Neural progenitor cell (in vitro differentiated cells): ENCODE measurements around the gene MARCHF2. TPM values are rescaled to one million over a fixed set of nuclear protein-coding genes. Genes with fewer than 3 reads are reported as not detected.
"Not testable (repeated sequence)": the region's sequence is repeated elsewhere in the genome, so short reads cannot be mapped to it uniquely, and the experiment has no call there.

Source experiments
- DNase-seq: peaks from one replicate; pipeline ENCODE4 v3.0.0-alpha.2; 2016; ENCODE audit warnings: low spot score
- H2AFZ ChIP-seq: fragments of 200-600 bp; sonication (generic); replicated peaks from 2 replicates; pipeline ENCODE4 v1.6.1; 2016; ENCODE audit warnings: antibody characterized with exemption
- H3F3A ChIP-seq: fragments of 200-600 bp; sonication (generic); 2 replicates; pipeline ENCODE4 v1.6.1; 2016; ENCODE audit warnings: antibody characterized with exemption, low read depth
- H3K27ac ChIP-seq: fragments of 200-600 bp; sonication (generic); 2 replicates; pipeline ENCODE4 v1.5.1; 2016; ENCODE audit warnings: mild to moderate bottlenecking
- H3K27me3 ChIP-seq: fragments of 200-600 bp; sonication (generic); 2 replicates; pipeline ENCODE4 v1.6.1; 2016; ENCODE audit warnings: mild to moderate bottlenecking, moderate library complexity
- H3K36me3 ChIP-seq: fragments of 200-600 bp; sonication (generic); 2 replicates; pipeline ENCODE4 v1.5.1; 2016
- H3K4me1 ChIP-seq: fragments of 200-600 bp; sonication (generic); 2 replicates; pipeline ENCODE4 v1.6.1; 2016; ENCODE audit warnings: mixed run types
- H3K4me2 ChIP-seq: fragments of 200-600 bp; sonication (generic); 2 replicates; pipeline ENCODE4 v1.6.1; 2016
- H3K4me3 ChIP-seq: fragments of 200-600 bp; sonication (generic); 2 replicates; pipeline ENCODE4 v1.5.1; 2016
- H3K79me2 ChIP-seq: fragments of 200-600 bp; sonication (generic); 2 replicates; pipeline ENCODE4 v1.6.1; 2016; ENCODE audit warnings: low read depth
- H3K9ac ChIP-seq: fragments of 200-600 bp; sonication (generic); 2 replicates; pipeline ENCODE4 v1.6.1; 2016
- H3K9me3 ChIP-seq: fragments of 200-600 bp; sonication (generic); 2 replicates; pipeline ENCODE4 v1.5.1; 2016; ENCODE audit warnings: low read depth
- H4K20me1 ChIP-seq: fragments of 200-600 bp; sonication (generic); 2 replicates; pipeline ENCODE4 v1.6.1; 2016; ENCODE audit warnings: low read depth
- H3K27ac Mint-ChIP-seq: 3 replicates; pipeline ENCODE4 v1.8.0; 2021; ENCODE audit warnings: mixed read lengths
- H3K27me3 Mint-ChIP-seq: 2 replicates; pipeline ENCODE4 v1.8.0; 2022; ENCODE audit warnings: low read depth, mild to moderate bottlenecking, inconsistent platforms, moderate library complexity, mixed read lengths; ENCODE audit not compliant: insufficient read depth
- H3K36me3 Mint-ChIP-seq: 3 replicates; pipeline ENCODE4 v1.8.0; 2021; ENCODE audit warnings: mixed read lengths
- H3K4me1 Mint-ChIP-seq: 3 replicates; pipeline ENCODE4 v1.8.0; 2021; ENCODE audit warnings: mixed read lengths
- H3K4me3 Mint-ChIP-seq: 3 replicates; pipeline ENCODE4 v1.8.0; 2021; ENCODE audit warnings: mild to moderate bottlenecking, moderate library complexity, mixed read lengths
- H3K9me3 Mint-ChIP-seq: 3 replicates; pipeline ENCODE4 v1.8.0; 2020; ENCODE audit warnings: mixed read lengths
- EZH2 ChIP-seq: fragments of 200-600 bp; sonication (generic); IDR thresholded peaks from 2 replicates; pipeline ENCODE4 v1.6.1; 2017; ENCODE audit warnings: antibody characterized with exemption, mild to moderate bottlenecking, moderate library complexity
- EZH2phosphoT487 ChIP-seq: fragments of 200-600 bp; sonication (generic); IDR thresholded peaks from 2 replicates; pipeline ENCODE4 v1.6.1; 2017; ENCODE audit warnings: antibody characterized with exemption
- total RNA-seq: library from RNA; depleted of rRNA; stranded (reverse); fragments of >200 nt; gene quantifications from 2 replicates; pipeline ENCODE4 v1.2.3, GENCODE V29; 2015; ENCODE audit warnings: low replicate concordance
- TF ChIP-seq, protein P1 (sequence below): fragments of 200-600 bp; sonication (generic); IDR thresholded peaks from 2 replicates; pipeline ENCODE4 v1.5.1; 2017; ENCODE audit warnings: antibody characterized with exemption, mild to moderate bottlenecking

The MARCHF2 gene
- total RNA-seq, 1 donor from 2014 or later, result 27.0 TPM

DNA sequence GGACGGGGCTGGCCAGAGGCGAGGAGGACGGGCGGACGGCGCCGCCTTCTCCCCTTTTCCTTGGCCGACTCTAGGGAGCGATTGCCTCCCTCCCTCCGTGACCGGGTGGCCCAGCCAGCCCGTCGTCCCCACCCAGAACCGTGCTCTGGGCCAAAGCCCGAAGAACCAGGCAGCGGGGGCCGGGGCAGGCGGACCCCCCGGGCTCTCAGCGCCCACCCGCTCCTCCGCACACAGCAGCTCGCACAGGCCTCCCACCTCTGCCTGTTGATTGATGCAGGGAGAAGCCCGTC lies 9.3 kb upstream of the MARCHF2 start:
- Histone ChIP-seq H3F3A (no peaks in the 10 kb centered on the region), H4K20me1 (peaks cover 4% of the 10 kb centered on the region), H3K27ac (no peak overlapping the region), H3K4me1 (no peaks in the 10 kb centered on the region), H2AFZ (no peak overlapping the region), H3K4me3 (no peak overlapping the region), H3K27me3 (no peaks in the 10 kb centered on the region), H3K79me2 (peaks cover 8% of the 10 kb centered on the region), H3K9ac (no peak overlapping the region), H3K4me2 (no peak overlapping the region), H3K36me3 (no peaks in the 10 kb centered on the region), H3K9me3 (no peaks in the 10 kb centered on the region)
- peaks cover 2% of the 10 kb centered on the region for H3K27me3 Mint-ChIP-seq
- H3K4me3 Mint-ChIP-seq, result no peak overlapping the region
- no peak overlapping the region for H3K27ac Mint-ChIP-seq
- H3K36me3 Mint-ChIP-seq, result peaks cover 15% of the 10 kb centered on the region
- H3K4me1 Mint-ChIP-seq, result no peaks in the 10 kb centered on the region
- TF ChIP-seq, protein P1, sequence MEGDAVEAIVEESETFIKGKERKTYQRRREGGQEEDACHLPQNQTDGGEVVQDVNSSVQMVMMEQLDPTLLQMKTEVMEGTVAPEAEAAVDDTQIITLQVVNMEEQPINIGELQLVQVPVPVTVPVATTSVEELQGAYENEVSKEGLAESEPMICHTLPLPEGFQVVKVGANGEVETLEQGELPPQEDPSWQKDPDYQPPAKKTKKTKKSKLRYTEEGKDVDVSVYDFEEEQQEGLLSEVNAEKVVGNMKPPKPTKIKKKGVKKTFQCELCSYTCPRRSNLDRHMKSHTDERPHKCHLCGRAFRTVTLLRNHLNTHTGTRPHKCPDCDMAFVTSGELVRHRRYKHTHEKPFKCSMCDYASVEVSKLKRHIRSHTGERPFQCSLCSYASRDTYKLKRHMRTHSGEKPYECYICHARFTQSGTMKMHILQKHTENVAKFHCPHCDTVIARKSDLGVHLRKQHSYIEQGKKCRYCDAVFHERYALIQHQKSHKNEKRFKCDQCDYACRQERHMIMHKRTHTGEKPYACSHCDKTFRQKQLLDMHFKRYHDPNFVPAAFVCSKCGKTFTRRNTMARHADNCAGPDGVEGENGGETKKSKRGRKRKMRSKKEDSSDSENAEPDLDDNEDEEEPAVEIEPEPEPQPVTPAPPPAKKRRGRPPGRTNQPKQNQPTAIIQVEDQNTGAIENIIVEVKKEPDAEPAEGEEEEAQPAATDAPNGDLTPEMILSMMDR, result no peak
- TF ChIP-seq EZH2, result no peak
- no peak for TF ChIP-seq EZH2phosphoT487
- no peak for DNase-seq
- H3K9me3 Mint-ChIP-seq, result no peaks in the 10 kb centered on the region

DNA sequence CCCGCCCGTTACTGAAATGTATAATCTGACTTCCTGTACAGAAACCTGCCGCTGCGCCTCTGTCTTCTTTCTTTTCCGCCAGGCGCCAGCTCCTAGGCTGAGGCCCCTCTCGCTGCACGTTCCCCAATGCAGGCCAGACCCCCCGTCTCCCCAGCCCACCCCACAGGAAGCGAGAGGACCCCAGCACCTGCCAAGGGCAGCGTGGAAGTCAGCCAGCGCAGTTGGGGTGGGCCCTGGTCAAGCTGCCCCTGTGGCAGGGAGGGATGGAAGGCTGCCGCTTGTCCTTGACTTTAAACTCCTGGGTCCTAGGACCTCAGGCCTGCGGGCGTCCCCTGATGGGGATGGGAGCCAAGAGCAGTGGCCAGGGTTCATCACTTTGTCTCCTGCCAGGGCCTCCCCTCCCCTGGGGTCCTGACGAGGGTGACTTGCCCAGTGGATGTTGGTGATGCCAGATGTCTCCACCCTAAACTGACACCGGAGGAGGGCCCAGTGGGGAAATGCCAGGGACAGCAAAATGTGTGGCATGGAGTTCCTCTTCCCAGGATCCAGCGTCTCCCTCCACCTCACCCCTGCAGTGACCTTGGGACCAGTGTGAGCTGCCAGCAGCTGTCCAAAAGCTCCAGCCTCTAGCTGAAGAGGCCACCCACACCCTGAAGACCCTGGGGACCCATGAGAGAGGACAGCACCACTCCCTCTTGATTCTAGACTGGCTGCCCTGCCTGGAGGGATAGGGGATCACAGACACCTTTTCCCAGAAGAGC lies 8.5 kb upstream of the MARCHF2 start:
- H2AFZ ChIP-seq, result no peak overlapping the region
- TF ChIP-seq, protein P1, result no peak
- TF ChIP-seq EZH2, result no peak
- TF ChIP-seq EZH2phosphoT487, result no peak
- no peak overlapping the region for H3K4me3 Mint-ChIP-seq

DNA sequence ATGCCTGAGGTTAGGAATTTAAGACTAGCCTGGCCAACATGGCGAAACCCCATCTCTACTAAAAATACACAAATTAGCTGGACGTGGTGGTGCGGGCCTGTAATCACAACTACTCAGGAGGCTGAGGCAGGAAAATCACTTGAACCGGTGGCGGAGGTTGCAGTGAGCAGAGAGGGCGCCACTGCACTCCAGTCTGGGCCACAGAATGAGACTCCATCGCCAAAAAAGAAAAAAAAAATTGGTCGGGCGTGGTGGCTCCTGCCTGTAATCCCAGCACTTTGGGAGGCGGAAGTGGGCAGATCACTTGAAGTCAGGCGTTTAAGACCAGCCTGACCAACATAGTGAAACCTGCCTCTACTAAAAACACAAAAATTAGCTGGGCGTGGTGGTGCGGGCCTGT lies 2.4 kb upstream of the MARCHF2 start:
- Mint-ChIP-seq H3K4me3 (peak overlapping the region; percentile 50), H3K27ac (peak overlapping the region; percentile 42)
- not testable (repeated sequence) for H4K20me1 ChIP-seq, H3K27me3 Mint-ChIP-seq, H3K9ac ChIP-seq, H3K4me1 Mint-ChIP-seq, H3K4me1 ChIP-seq, H3K27me3 ChIP-seq, DNase-seq, H3K27ac ChIP-seq, H2AFZ ChIP-seq, H3K4me2 ChIP-seq, H3K36me3 Mint-ChIP-seq, H3F3A ChIP-seq, H3K79me2 ChIP-seq, H3K4me3 ChIP-seq, H3K9me3 Mint-ChIP-seq, H3K36me3 ChIP-seq, H3K9me3 ChIP-seq

More for the DNA sequence above, 8.5 kb upstream of the MARCHF2 start:
- H3K4me1 Mint-ChIP-seq, result no peaks in the 10 kb centered on the region
- no peaks in the 10 kb centered on the region for H3K9me3 ChIP-seq
- peaks cover 15% of the 10 kb centered on the region for H3K36me3 Mint-ChIP-seq
- no peak overlapping the region for H3K27ac Mint-ChIP-seq
- no peak overlapping the region for H3K4me2 ChIP-seq
- H3K27me3 ChIP-seq, result no peaks in the 10 kb centered on the region
- DNase-seq, result no peak
- H3K27me3 Mint-ChIP-seq, result peaks cover 2% of the 10 kb centered on the region
- H3F3A ChIP-seq, result no peaks in the 10 kb centered on the region
- no peak overlapping the region for H3K4me3 ChIP-seq
- H3K27ac ChIP-seq, result no peak overlapping the region
- H4K20me1 ChIP-seq, result no peaks in the 10 kb centered on the region
- H3K36me3 ChIP-seq, result no peaks in the 10 kb centered on the region
- no peaks in the 10 kb centered on the region for H3K79me2 ChIP-seq
- H3K9me3 Mint-ChIP-seq, result no peaks in the 10 kb centered on the region
- no peaks in the 10 kb centered on the region for H3K4me1 ChIP-seq
- no peak overlapping the region for H3K9ac ChIP-seq

DNA sequence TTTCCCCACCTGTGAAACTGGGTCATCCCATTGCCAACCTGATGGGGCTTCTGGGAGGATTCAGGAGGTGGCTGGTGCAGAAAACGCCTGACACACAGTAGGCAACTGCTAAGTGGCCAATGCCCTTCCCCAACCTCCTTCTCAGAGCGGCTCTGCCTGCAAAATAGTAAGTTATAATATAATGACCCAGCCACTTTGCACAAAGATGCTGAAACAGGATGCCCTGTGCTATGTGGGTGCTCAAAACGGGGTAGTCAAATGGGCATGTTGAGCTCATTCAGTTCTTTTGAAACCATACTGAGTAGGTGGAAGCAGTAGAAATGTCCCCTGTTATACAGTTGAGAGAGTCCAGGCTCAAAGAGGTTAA lies 507 bp downstream of the MARCHF2 start:
- Mint-ChIP-seq H3K27ac (no peak overlapping the region), H3K4me3 (peak overlapping the region; percentile 83), H3K36me3 (no peaks in the 10 kb centered on the region), H3K9me3 (no peaks in the 10 kb centered on the region), H3K4me1 (peaks cover 6% of the 10 kb centered on the region), H3K27me3 (peaks cover 6% of the 10 kb centered on the region)
- no peaks in the 10 kb centered on the region for H3K9me3 ChIP-seq
- peaks cover 4% of the 10 kb centered on the region for H3K27me3 ChIP-seq
- no peaks in the 10 kb centered on the region for H3K36me3 ChIP-seq
- peak overlapping the region; percentile 76 for H3K4me2 ChIP-seq
- peak overlapping the region; percentile 84 for H3K4me3 ChIP-seq
- peaks cover 5% of the 10 kb centered on the region for H3K4me1 ChIP-seq
- no peak overlapping the region for H3K9ac ChIP-seq
- no peak for DNase-seq
- H2AFZ ChIP-seq, result peak overlapping the region; percentile 82
- H4K20me1 ChIP-seq, result no peaks in the 10 kb centered on the region
- peaks cover 5% of the 10 kb centered on the region for H3F3A ChIP-seq
- H3K27ac ChIP-seq, result no peak overlapping the region
- no peak for TF ChIP-seq EZH2phosphoT487
- TF ChIP-seq, protein P1, result no peak
- H3K79me2 ChIP-seq, result no peaks in the 10 kb centered on the region
